GM12801 (cell line): ENCODE data around the gene MLPH.

Source experiments
- CTCF ChIP-seq: IDR thresholded peaks from one replicate; pipeline ENCODE4 v1.5.1; 2011; ENCODE audit warnings: control low read depth; ENCODE audit not compliant: insufficient read length; ENCODE audit errors: extremely low read depth

MLPH gene

DNA sequence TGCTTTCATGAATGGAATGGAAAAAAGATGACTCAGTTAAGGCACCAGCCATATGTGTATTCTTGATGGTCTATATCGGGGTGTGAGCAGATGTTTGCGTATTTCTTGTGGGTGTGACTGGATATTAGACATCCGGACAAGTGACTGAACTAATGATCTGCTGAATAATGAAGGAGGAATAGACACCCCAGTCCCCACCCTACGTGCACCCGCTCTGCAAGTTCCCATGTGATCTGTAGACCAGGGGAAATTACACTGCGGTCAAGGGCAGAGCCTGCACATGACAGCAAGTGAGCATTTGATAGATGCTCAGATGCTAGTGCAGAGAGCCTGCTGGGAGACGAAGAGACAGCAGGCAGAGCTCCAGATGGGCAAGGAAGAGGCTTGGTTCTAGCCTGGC lies 66.9 kb downstream of the MLPH start:
- no peak for TF ChIP-seq CTCF

- no peak for TF ChIP-seq CTCF
Observed at GRCh38 chr2:237555560-237555959, 68.5 kb downstream of the MLPH start.

DNA sequence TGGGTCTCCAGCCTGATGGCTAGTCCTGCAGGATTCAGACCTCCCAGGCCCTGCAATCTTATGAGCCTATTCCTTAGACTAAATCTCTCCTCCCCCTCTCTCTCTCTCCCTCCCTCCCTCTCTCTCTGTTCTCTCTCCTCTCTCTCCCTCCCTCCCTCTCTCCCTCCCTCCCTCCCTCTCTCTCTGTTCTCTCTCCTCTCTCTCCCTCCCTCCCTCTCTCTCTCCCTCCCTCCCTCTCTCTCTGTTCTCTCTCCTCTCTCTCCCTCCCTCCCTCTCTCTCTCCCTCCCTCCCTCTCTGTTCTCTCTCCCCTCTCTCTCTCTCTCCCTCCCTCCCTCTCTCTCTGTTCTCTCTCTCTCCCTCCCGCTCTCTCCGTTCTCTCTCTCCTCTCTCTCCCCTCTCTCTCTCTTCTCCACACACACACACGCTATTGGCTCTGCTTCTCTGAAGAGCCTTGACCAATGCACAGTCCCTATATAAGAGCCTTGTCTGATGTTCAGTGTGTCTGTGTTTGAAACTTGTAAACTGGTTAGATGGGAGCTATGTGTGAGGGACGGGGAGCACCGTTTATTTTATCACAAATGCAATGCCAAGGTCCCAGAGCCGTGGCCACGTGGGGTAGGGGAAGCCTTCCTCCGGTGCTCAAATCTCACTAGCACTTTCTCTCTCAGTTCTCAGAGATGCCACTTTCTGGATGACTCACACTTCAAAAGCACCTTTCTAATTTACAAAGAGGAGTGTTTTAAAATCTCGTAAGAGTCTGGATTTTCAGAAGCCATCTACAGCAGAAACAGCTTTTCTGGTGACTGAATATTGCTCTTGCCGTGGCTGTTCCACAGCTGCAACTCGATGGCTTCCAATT lies 70.0 kb downstream of the MLPH start:
- no peak for TF ChIP-seq CTCF

DNA sequence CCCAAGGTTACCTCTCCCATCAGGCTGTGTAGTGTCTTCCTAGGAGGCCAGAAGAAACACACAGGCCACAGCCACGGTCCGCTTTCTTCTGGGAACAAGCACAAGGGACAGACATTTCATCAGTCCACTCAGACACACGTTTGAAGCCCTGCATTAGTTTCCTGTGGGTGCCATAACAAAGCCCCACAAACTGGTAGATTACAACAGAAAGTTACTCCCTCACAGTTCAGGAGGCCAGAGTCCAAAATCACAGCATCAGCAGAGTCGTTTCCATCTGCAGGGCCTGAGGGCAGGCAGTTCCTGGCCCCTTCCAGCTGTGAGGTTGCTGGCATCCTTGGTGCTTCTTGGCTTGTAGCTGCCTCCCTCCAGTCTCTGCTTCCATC lies 70.6 kb downstream of the MLPH start:
- no peak for TF ChIP-seq CTCF

DNA sequence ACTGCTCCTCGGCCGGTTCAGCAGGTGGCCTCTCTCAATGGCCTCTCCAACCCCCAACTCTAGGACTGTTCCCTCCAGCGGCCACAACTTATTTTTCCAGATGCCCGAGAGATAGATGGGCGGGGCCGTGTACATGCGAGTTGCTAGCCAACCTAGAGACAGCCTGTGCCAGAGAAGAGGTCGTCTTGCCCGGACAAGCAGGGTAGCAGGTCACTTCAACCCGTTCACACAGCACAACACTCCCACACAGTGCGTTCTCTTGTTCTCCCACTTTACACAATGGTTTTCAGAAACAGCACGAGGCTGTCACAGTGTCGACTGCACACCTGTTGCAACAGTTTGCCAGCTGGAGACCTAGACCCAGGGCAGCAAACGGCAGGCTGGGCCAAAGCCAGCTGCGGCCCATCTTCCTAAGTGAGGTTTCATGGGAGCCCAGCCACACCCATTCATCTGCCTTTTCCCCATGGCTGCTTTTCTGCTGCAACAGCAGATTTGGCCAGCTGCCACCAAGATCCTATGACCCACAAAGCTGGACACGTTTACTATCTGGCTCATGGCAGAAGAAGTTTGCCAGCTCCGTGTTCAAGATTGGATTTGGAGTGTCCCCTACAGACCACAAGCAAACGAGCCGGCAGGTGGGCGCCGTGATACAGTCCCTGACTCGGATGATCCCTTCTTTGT lies 72.0 kb downstream of the MLPH start:
- TF ChIP-seq CTCF, result no peak

GRCh38 chr2:237561221-237561620 lies 74.2 kb downstream of the MLPH start:
- no peak for TF ChIP-seq CTCF

DNA sequence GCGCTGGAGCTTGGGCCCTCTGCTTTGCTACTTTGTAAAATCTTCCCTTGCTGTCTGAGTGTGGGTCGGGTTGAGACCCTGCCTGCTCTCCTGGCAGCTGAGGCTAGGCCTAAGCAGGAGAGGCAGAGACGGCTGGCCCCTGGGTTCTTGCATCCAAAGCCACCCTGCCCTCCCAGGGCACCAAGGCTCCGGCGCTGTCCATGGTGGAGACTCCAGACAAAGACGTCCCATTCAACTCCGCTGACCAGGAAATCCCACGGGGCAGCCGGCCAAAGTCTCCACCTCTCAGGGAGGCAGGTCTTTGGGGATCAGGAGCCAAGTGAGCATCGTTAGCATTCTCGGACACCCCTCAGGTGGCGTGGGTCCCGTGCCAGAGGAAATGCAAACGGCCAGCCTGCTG lies 76.8 kb downstream of the MLPH start:
- TF ChIP-seq CTCF, result no peak
